HepG2 (cell line): ENCODE results near the gene CMPK2. TPM values are rescaled to one million over a fixed set of nuclear protein-coding genes. Genes with fewer than 3 reads are reported as not detected.

Source experiments
- JUND ChIP-seq: sonication (generic); formaldehyde crosslinking; IDR thresholded peaks from 2 replicates; pipeline ENCODE4 v1.8.0; 2022; ENCODE audit warnings: mild to moderate bottlenecking, missing genetic modification reagents
- MAFF ChIP-seq: IDR thresholded peaks from 2 replicates; pipeline ENCODE4 v1.6.1; 2011; ENCODE audit warnings: low read depth, low read length, improper control_type of control experiment
- NFKB2 ChIP-seq: sonication (generic); formaldehyde crosslinking; IDR thresholded peaks from 2 replicates; pipeline ENCODE4 v1.4.0; 2020; ENCODE audit warnings: missing genetic modification reagents, borderline replicate concordance
- SOX13 ChIP-seq, 3 experiments: fragments of 450-650 bp in 1 of 3; sonication (generic) in 1 of 3; formaldehyde crosslinking in 1 of 3; IDR thresholded peaks in 2 of 3; conservative IDR thresholded peaks in 1 of 3; 2 replicates each; pipeline versions ENCODE4 v1.5.0 to v1.6.1; 2016 to 2020; ENCODE audit warnings: antibody characterized with exemption in 1 of 3, mild to moderate bottlenecking in 1 of 3, missing compliant biosample characterization in 1 of 3, missing genetic modification reagents in 1 of 3, moderate library complexity in 1 of 3
- SRSF1 ChIP-seq: fragments of 200-400 bp; formaldehyde crosslinking; optimal IDR thresholded peaks from 2 replicates; pipeline ENCODE3; 2017; ENCODE audit warnings: mild to moderate bottlenecking, low read depth, low read length, moderate library complexity
- ZHX2 ChIP-seq, 2 experiments: sonication (generic) in 1 of 2; formaldehyde crosslinking in 1 of 2; IDR thresholded peaks; 2 replicates each; pipeline versions ENCODE4 v1.6.1 to v1.9.0; 2014 to 2022; ENCODE audit warnings: antibody characterized with exemption in 1 of 2, borderline replicate concordance in 1 of 2, inconsistent platforms in 1 of 2, low read depth in 1 of 2, missing genetic modification reagents in 1 of 2
- ZNF782 ChIP-seq: sonication (generic); formaldehyde crosslinking; IDR thresholded peaks from 2 replicates; pipeline ENCODE4 v1.4.0; 2020; ENCODE audit warnings: missing genetic modification reagents, mild to moderate bottlenecking, borderline replicate concordance
- polyA plus RNA-seq, 8 experiments: library from polyadenylated mRNA; depleted of rRNA in 3 of 8; stranded (reverse) in 7 of 8; unstranded in 1 of 8; fragments of >200 nt; fragmentation: Illumina TruSeq in 4 of 8; extraction: Trizol in 4 of 8; gene quantifications; 2 replicates each; pipeline versions ENCODE4 v1.2.1 to v1.2.3, GENCODE V29; 2011 to 2016; ENCODE audit warnings: low read depth in 4 of 8, missing spikeins in 1 of 8, mixed read lengths in 1 of 8; ENCODE audit not compliant: insufficient read depth in 1 of 8
- total RNA-seq, 5 experiments: library from RNA; depleted of rRNA; stranded (reverse); fragments of >200 nt; fragmentation: Illumina TruSeq; extraction: Trizol; gene quantifications; 2 replicates each; pipeline ENCODE4 v1.2.3, GENCODE V29; 2016; ENCODE audit warnings: low read depth in 1 of 5
- TF ChIP-seq, protein P1 (sequence below): sonication (generic); formaldehyde crosslinking; IDR thresholded peaks from 2 replicates; pipeline ENCODE4 v1.4.0; 2020; ENCODE audit warnings: low read depth, missing genetic modification reagents
- TF ChIP-seq, protein P2 (sequence below): sonication (generic); formaldehyde crosslinking; IDR thresholded peaks from 2 replicates; pipeline ENCODE4 v1.4.0; 2020; ENCODE audit warnings: missing genetic modification reagents
- TF ChIP-seq, protein P3 (sequence below): sonication (generic); formaldehyde crosslinking; IDR thresholded peaks from 2 replicates; pipeline ENCODE4 v1.4.0; 2020; ENCODE audit warnings: missing genetic modification reagents, borderline replicate concordance

Gene CMPK2
- total and polyA plus RNA-seq, 2 of the 13 experiments (the other 11 are each of a cell fraction or from before 2014, with no cell fraction given): 0.04 to 1.0 TPM

DNA sequence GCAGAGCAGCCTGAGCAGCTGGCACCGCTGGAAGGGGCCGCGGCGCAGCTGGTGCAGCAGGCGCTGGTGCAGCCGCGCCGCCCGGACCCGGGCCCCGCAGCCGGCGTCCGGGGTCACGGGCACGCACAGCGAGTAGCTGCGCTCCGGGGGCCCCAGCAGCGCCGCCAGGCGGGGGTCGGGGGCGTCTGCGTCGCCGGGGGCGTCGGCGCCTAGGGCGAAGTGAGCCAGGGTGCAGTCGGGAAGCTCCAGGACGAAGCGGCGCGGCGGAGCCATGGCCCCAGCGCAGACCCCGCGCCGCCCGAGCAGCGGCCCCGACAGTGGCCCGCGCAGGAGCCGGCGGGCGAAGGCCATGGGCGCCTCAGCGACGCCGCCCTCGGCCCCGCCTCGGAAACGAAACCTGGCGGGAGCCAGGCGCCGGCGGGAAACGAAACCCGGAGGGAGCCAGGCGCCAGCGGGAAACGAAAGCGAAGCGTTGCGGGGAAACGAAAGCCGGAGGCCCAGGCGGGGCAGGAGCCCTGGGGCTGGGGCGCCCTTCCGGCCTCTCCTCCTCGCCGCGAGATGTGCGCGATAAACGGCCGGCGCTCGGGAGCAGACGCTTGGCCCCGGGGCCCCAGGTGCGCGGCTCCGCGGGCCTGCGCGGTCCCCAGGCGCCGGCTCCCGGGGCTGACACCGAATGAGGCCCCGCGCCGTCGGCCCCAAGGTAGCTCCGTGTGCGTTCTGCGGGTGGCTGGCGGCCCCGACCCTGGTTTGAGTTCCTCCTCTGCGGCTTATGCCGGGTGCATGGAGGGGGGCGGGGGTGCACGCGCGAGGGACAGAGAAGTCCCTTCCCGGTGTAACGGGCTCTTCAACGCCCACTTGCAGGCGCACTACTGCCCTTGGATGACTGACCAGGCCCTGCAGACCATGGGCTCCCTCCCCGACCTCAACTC is at the start of gene CMPK2 (continued):
- TF ChIP-seq, protein P1, sequence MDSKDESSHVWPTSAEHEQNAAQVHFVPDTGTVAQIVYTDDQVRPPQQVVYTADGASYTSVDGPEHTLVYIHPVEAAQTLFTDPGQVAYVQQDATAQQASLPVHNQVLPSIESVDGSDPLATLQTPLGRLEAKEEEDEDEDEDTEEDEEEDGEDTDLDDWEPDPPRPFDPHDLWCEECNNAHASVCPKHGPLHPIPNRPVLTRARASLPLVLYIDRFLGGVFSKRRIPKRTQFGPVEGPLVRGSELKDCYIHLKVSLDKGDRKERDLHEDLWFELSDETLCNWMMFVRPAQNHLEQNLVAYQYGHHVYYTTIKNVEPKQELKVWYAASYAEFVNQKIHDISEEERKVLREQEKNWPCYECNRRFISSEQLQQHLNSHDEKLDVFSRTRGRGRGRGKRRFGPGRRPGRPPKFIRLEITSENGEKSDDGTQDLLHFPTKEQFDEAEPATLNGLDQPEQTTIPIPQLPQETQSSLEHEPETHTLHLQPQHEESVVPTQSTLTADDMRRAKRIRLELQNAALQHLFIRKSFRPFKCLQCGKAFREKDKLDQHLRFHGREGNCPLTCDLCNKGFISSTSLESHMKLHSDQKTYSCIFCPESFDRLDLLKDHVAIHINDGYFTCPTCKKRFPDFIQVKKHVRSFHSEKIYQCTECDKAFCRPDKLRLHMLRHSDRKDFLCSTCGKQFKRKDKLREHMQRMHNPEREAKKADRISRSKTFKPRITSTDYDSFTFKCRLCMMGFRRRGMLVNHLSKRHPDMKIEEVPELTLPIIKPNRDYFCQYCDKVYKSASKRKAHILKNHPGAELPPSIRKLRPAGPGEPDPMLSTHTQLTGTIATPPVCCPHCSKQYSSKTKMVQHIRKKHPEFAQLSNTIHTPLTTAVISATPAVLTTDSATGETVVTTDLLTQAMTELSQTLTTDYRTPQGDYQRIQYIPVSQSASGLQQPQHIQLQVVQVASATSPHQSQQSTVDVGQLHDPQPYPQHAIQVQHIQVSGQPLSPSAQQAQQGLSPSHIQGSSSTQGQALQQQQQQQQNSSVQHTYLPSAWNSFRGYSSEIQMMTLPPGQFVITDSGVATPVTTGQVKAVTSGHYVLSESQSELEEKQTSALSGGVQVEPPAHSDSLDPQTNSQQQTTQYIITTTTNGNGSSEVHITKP (CRISPR knock-in tag): no peak
- no peak for TF ChIP-seq MAFF
- TF ChIP-seq SRSF1: peak; percentile 52
- TF ChIP-seq ZHX2 (IDR thresholded peaks at IDR 0.05; ENCODE audit: low read depth): no peak
- peak; percentile 86 for TF ChIP-seq ZHX2 (CRISPR knock-in tag; IDR thresholded peaks at IDR 0.05; ENCODE audit: borderline replicate concordance)
- no peak for TF ChIP-seq ZNF782 (CRISPR knock-in tag)
- no peak for TF ChIP-seq SOX13 (IDR thresholded peaks at IDR 0.05)
- no peak for TF ChIP-seq SOX13 (CRISPR knock-in tag; conservative IDR thresholded peaks at IDR 0.05 in 1 of 2, IDR thresholded peaks at IDR 0.05 in 1 of 2)
- no peak for TF ChIP-seq JUND
- TF ChIP-seq, protein P2, sequence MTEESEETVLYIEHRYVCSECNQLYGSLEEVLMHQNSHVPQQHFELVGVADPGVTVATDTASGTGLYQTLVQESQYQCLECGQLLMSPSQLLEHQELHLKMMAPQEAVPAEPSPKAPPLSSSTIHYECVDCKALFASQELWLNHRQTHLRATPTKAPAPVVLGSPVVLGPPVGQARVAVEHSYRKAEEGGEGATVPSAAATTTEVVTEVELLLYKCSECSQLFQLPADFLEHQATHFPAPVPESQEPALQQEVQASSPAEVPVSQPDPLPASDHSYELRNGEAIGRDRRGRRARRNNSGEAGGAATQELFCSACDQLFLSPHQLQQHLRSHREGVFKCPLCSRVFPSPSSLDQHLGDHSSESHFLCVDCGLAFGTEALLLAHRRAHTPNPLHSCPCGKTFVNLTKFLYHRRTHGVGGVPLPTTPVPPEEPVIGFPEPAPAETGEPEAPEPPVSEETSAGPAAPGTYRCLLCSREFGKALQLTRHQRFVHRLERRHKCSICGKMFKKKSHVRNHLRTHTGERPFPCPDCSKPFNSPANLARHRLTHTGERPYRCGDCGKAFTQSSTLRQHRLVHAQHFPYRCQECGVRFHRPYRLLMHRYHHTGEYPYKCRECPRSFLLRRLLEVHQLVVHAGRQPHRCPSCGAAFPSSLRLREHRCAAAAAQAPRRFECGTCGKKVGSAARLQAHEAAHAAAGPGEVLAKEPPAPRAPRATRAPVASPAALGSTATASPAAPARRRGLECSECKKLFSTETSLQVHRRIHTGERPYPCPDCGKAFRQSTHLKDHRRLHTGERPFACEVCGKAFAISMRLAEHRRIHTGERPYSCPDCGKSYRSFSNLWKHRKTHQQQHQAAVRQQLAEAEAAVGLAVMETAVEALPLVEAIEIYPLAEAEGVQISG (CRISPR knock-in tag): peak; percentile 72
- peak; percentile 81; the same call in 1 of the 2 replicates for TF ChIP-seq NFKB2 (CRISPR knock-in tag)
- TF ChIP-seq, protein P3, sequence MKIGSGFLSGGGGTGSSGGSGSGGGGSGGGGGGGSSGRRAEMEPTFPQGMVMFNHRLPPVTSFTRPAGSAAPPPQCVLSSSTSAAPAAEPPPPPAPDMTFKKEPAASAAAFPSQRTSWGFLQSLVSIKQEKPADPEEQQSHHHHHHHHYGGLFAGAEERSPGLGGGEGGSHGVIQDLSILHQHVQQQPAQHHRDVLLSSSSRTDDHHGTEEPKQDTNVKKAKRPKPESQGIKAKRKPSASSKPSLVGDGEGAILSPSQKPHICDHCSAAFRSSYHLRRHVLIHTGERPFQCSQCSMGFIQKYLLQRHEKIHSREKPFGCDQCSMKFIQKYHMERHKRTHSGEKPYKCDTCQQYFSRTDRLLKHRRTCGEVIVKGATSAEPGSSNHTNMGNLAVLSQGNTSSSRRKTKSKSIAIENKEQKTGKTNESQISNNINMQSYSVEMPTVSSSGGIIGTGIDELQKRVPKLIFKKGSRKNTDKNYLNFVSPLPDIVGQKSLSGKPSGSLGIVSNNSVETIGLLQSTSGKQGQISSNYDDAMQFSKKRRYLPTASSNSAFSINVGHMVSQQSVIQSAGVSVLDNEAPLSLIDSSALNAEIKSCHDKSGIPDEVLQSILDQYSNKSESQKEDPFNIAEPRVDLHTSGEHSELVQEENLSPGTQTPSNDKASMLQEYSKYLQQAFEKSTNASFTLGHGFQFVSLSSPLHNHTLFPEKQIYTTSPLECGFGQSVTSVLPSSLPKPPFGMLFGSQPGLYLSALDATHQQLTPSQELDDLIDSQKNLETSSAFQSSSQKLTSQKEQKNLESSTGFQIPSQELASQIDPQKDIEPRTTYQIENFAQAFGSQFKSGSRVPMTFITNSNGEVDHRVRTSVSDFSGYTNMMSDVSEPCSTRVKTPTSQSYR (CRISPR knock-in tag): no peak
